HepG2 (cell line): ENCODE data around the gene CAPN14. TPM values are rescaled to one million over a fixed set of nuclear protein-coding genes. Genes with fewer than 3 reads are reported as not detected.

Source experiments
- ATAC-seq: fragments of 200-7000 bp; cut with Tn5 transposase; 3 replicates; pipeline ENCODE4 v1.9.1; 2020; ENCODE audit warnings: mild to moderate bottlenecking, moderate library complexity
- BruUV-seq: library from RNA; stranded (reverse); fragments of 400-500 nt; replicated peaks from 2 replicates; lab custom pipeline; 2021; lab: Mats Ljungman, UMichigan
- CTCF ChIA-PET: fragments of 300-600 bp; formaldehyde crosslinking; extraction: SDS; loops from one replicate; lab custom pipeline; 2021; ENCODE audit warnings: low total read pairs, inconsistent platforms, low intra/inter-chr PET ratio; lab: Yijun Ruan, JAX
- POLR2A ChIA-PET: fragments of 350-600 bp; sonication (Branson Sonifier 250); formaldehyde crosslinking; loops from one replicate; lab custom pipeline; 2020; ENCODE audit warnings: antibody characterized with exemption, inconsistent platforms; lab: Yijun Ruan, JAX
- DNase-seq: peaks from one replicate; pipeline ENCODE4 v3.0.0-alpha.2; 2015; ENCODE audit warnings: low spot score
- FAIRE-seq: peaks from 3 replicates; lab custom pipeline; 2011; peaks lifted over from hg19 to GRCh38; lab: Jason Lieb, UNC
- H2AFZ ChIP-seq: one replicate; pipeline ENCODE4 v1.6.1; 2011; ENCODE audit warnings: low read length, inconsistent platforms
- H3K27ac ChIP-seq: fragments of 300-600 bp; 3 replicates; pipeline ENCODE4 v1.8.0; 2011; ENCODE audit warnings: mixed run types, mild to moderate bottlenecking, mixed read lengths, low read length, inconsistent platforms; ENCODE audit not compliant: insufficient read depth; ENCODE audit errors: extremely low read length
- H3K27me3 ChIP-seq, 2 experiments: fragments of 200-600 bp in 1 of 2; 2 replicates in 1 of 2; 3 replicates in 1 of 2; pipeline versions ENCODE4 v1.6.0 to v1.8.0; 2011; ENCODE audit warnings: low read length in 2 of 2, mild to moderate bottlenecking in 2 of 2, moderate library complexity in 2 of 2, inconsistent platforms in 1 of 2; ENCODE audit not compliant: insufficient read depth in 2 of 2, control insufficient read depth in 1 of 2
- H3K36me3 ChIP-seq, 2 experiments: fragments of 200-600 bp in 1 of 2; replicated peaks in 1 of 2; 2 replicates in 1 of 2; 3 replicates in 1 of 2; pipeline versions ENCODE4 v1.5.1 to v1.8.0; 2011; ENCODE audit warnings: low read length in 2 of 2, inconsistent platforms in 1 of 2; ENCODE audit not compliant: insufficient read depth in 2 of 2, control insufficient read depth in 1 of 2
- H3K4me1 ChIP-seq: 2 replicates; pipeline ENCODE4 v1.5.1; 2012; ENCODE audit warnings: low read length, inconsistent platforms; ENCODE audit not compliant: insufficient read depth
- H3K4me2 ChIP-seq: 2 replicates; pipeline ENCODE4 v1.6.0; 2011; ENCODE audit warnings: low read depth, low read length, inconsistent platforms
- H3K4me3 ChIP-seq, 3 experiments: fragments of 200-600 bp in 1 of 3; sonication (generic), shearing (Covaris generic) in 1 of 3; replicated peaks in 1 of 3; 2 replicates each; pipeline ENCODE4 v1.5.1; 2011 to 2016; ENCODE audit warnings: low read length in 3 of 3, inconsistent platforms in 2 of 3, low read depth in 2 of 3, mild to moderate bottlenecking in 2 of 3, control low read depth in 1 of 3, mixed read lengths in 1 of 3; ENCODE audit not compliant: insufficient read depth in 1 of 3
- H3K79me2 ChIP-seq: one replicate; pipeline ENCODE4 v1.6.1; 2011; ENCODE audit warnings: low read length, inconsistent platforms; ENCODE audit not compliant: insufficient read depth
- H3K9ac ChIP-seq: 2 replicates; pipeline ENCODE4 v1.6.0; 2011; ENCODE audit warnings: mild to moderate bottlenecking, low read depth, low read length, inconsistent platforms; ENCODE audit not compliant: insufficient read depth
- H3K9me3 ChIP-seq: 2 replicates; pipeline ENCODE4 v1.5.1; 2012; ENCODE audit warnings: mild to moderate bottlenecking, low read length
- H4K20me1 ChIP-seq: 2 replicates; pipeline ENCODE4 v1.6.0; 2011; ENCODE audit warnings: inconsistent platforms, mild to moderate bottlenecking, low read length, moderate library complexity; ENCODE audit not compliant: insufficient read depth
- ELK4 ChIP-seq: sonication (generic); formaldehyde crosslinking; IDR thresholded peaks from 2 replicates; pipeline ENCODE4 v1.9.0; 2021; ENCODE audit warnings: missing genetic modification reagents, borderline replicate concordance
- FOXK2 ChIP-seq: fragments of 450-650 bp; IDR thresholded peaks from 2 replicates; pipeline ENCODE4 v1.6.1; 2016
- GTF2F1 ChIP-seq: fragments of 150-350 bp; IDR thresholded peaks from 2 replicates; pipeline ENCODE4 v1.6.1; 2014; ENCODE audit warnings: low read length
- GZF1 ChIP-seq: sonication (generic); formaldehyde crosslinking; IDR thresholded peaks from 2 replicates; pipeline ENCODE4 v1.5.1; 2020; ENCODE audit warnings: mild to moderate bottlenecking, missing genetic modification reagents
- HNRNPK ChIP-seq: fragments of 200-400 bp; formaldehyde crosslinking; IDR thresholded peaks from 2 replicates; pipeline ENCODE4 v1.6.1; 2018; ENCODE audit warnings: low read length, low read depth, moderate library complexity, mild to moderate bottlenecking; ENCODE audit not compliant: poor library complexity, severe bottlenecking
- KDM5A ChIP-seq: fragments of 200-600 bp; sonication (generic); IDR thresholded peaks from 2 replicates; pipeline ENCODE4 v1.7.0; 2018; ENCODE audit warnings: antibody characterized with exemption, mild to moderate bottlenecking, low read length, borderline replicate concordance
- KLF6 ChIP-seq: IDR thresholded peaks from 2 replicates; pipeline ENCODE4 v1.8.0; 2016; ENCODE audit warnings: missing biosample characterization, missing genetic modification reagents
- NCOA2 ChIP-seq: sonication (generic); formaldehyde crosslinking; IDR thresholded peaks from 2 replicates; pipeline ENCODE4 v1.8.0; 2022; ENCODE audit warnings: inconsistent platforms
- PBX3 ChIP-seq: sonication (generic); formaldehyde crosslinking; IDR thresholded peaks from 2 replicates; pipeline ENCODE4 v1.8.1; 2023; ENCODE audit warnings: missing genetic modification reagents, inconsistent platforms, borderline replicate concordance
- U2AF2 ChIP-seq: fragments of 200-400 bp; formaldehyde crosslinking; IDR thresholded peaks from 2 replicates; pipeline ENCODE4 v1.6.1; 2017; ENCODE audit warnings: low read depth, mild to moderate bottlenecking, low read length
- ZBED4 ChIP-seq: sonication (generic); formaldehyde crosslinking; IDR thresholded peaks from 2 replicates; pipeline ENCODE4 v1.4.0; 2020; ENCODE audit warnings: missing genetic modification reagents, borderline replicate concordance
- ZFP41 ChIP-seq: sonication (generic); formaldehyde crosslinking; IDR thresholded peaks from 2 replicates; pipeline ENCODE4 v1.4.0; 2020; ENCODE audit warnings: mild to moderate bottlenecking, missing genetic modification reagents, borderline replicate concordance
- ZMYM2 ChIP-seq: sonication (generic); formaldehyde crosslinking; IDR thresholded peaks from 2 replicates; pipeline ENCODE4 v1.8.0; 2022; ENCODE audit warnings: mild to moderate bottlenecking, missing genetic modification reagents
- ZNF160 ChIP-seq: sonication (generic); formaldehyde crosslinking; IDR thresholded peaks from 2 replicates; pipeline ENCODE4 v1.8.0; 2022; ENCODE audit warnings: mild to moderate bottlenecking, inconsistent platforms, missing genetic modification reagents
- ZNF333 ChIP-seq: sonication (generic); formaldehyde crosslinking; IDR thresholded peaks from 2 replicates; pipeline ENCODE4 v1.4.0; 2020; ENCODE audit warnings: mild to moderate bottlenecking, missing genetic modification reagents, borderline replicate concordance
- ZNF34 ChIP-seq: sonication (generic); formaldehyde crosslinking; IDR thresholded peaks from 2 replicates; pipeline ENCODE4 v1.4.0; 2020; ENCODE audit warnings: mild to moderate bottlenecking, missing genetic modification reagents, borderline replicate concordance
- ZNF546 ChIP-seq: sonication (generic); formaldehyde crosslinking; conservative IDR thresholded peaks from 2 replicates; pipeline ENCODE4 v1.8.1; 2023; ENCODE audit warnings: mild to moderate bottlenecking, missing genetic modification reagents
- ZNF644 ChIP-seq: IDR thresholded peaks from 2 replicates; pipeline ENCODE4 v1.6.1; 2016; ENCODE audit warnings: low read depth
- ZZZ3 ChIP-seq: sonication (generic); formaldehyde crosslinking; IDR thresholded peaks from 2 replicates; pipeline ENCODE4 v1.4.0; 2020; ENCODE audit warnings: missing genetic modification reagents, mild to moderate bottlenecking, borderline replicate concordance
- WGBS: methylation state at CpG from one replicate; pipeline ENCODE4 v1.1.6; 2017; ENCODE audit warnings: low lambda C conversion rate; 5-methylcytosine and 5-hydroxymethylcytosine counted together
- in situ Hi-C: cut with HindIII; loops from 2 replicates; pipeline ENCODE4 v1.10.0; 2017; ENCODE audit warnings: low pct_unique_long_range_greater_than_20kb; ENCODE audit not compliant: extremely low pct_ligation_motif_present
- intact Hi-C: fragments of 100-400 bp; cut with micrococcal nuclease; formaldehyde crosslinking; loops from one replicate; pipeline ENCODE4 v1.10.0; 2022; ENCODE audit not compliant: unreplicated experiment
- polyA plus RNA-seq, 8 experiments: library from polyadenylated mRNA; depleted of rRNA in 3 of 8; stranded (reverse) in 7 of 8; unstranded in 1 of 8; fragments of >200 nt; fragmentation: Illumina TruSeq in 4 of 8; extraction: Trizol in 4 of 8; gene quantifications; 2 replicates each; pipeline versions ENCODE4 v1.2.1 to v1.2.3, GENCODE V29; 2011 to 2016; ENCODE audit warnings: low read depth in 4 of 8, missing spikeins in 1 of 8, mixed read lengths in 1 of 8; ENCODE audit not compliant: insufficient read depth in 1 of 8
- total RNA-seq, 5 experiments: library from RNA; depleted of rRNA; stranded (reverse); fragments of >200 nt; fragmentation: Illumina TruSeq; extraction: Trizol; gene quantifications; 2 replicates each; pipeline ENCODE4 v1.2.3, GENCODE V29; 2016; ENCODE audit warnings: low read depth in 1 of 5
- TF ChIP-seq, protein P1 (sequence below): sonication (generic); formaldehyde crosslinking; IDR thresholded peaks from 2 replicates; pipeline ENCODE4 v1.4.0; 2020; ENCODE audit warnings: mild to moderate bottlenecking, missing genetic modification reagents

CAPN14 gene
- total and polyA plus RNA-seq, 2 of the 13 experiments (the other 11 are each of a cell fraction or from before 2014, with no cell fraction given): not detected

GRCh38 chr2:31244101-31244500 is 26.8 kb upstream of the CAPN14 start (continued):
- TF ChIP-seq ZZZ3 (no peak), ZNF34 (CRISPR knock-in tag) (no peak), KDM5A (no peak), ZBED4 (CRISPR knock-in tag) (no peak), GTF2F1 (no peak), ZNF160 (CRISPR knock-in tag) (no peak), ZMYM2 (CRISPR knock-in tag) (no peak), HNRNPK (no peak)
- TF ChIP-seq, all 625 proteins: peak for 0

GRCh38 chr2:31243053-31243452 is 25.7 kb upstream of the CAPN14 start:
- FAIRE-seq (no peak), ATAC-seq (no peak), DNase-seq (no peak)
- BruUV-seq: no TSS peak
- POLR2A ChIA-PET: no interaction called here
- Histone ChIP-seq H4K20me1 (no peaks in the 10 kb centered on the region), H3K79me2 (no peaks in the 10 kb centered on the region), H3K9me3 (no peaks in the 10 kb centered on the region), H3K27ac (no peak overlapping the region), H3K9ac (no peak overlapping the region), H2AFZ (no peak overlapping the region), H3K4me2 (no peak overlapping the region), H3K4me1 (no peaks in the 10 kb centered on the region), H3K36me3 (no peaks in the 10 kb centered on the region), H3K4me3 (no peak overlapping the region), H3K27me3 (peaks cover 0 to 25% of the 10 kb centered on the region in 2 experiments; a peak in 3 of 5 replicates)
- in situ Hi-C loops (no loop called here), intact Hi-C loops (no loop called here)
- CTCF ChIA-PET: no interaction called here
- 58% methylated on average over 5 of the region's 5 CpGs for whole genome bisulfite sequencing
- no peak for TF ChIP-seq U2AF2
- no peak for TF ChIP-seq NCOA2 (CRISPR knock-in tag)
- TF ChIP-seq KLF6 (CRISPR knock-in tag): no peak
- TF ChIP-seq, protein P1, sequence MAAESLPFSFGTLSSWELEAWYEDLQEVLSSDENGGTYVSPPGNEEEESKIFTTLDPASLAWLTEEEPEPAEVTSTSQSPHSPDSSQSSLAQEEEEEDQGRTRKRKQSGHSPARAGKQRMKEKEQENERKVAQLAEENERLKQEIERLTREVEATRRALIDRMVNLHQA (CRISPR knock-in tag): no peak
- no peak for TF ChIP-seq PBX3 (CRISPR knock-in tag)
- TF ChIP-seq FOXK2: no peak
- no peak for TF ChIP-seq GZF1 (CRISPR knock-in tag)
- no peak for TF ChIP-seq ZNF546
- TF ChIP-seq ZNF644 (CRISPR knock-in tag): no peak
- TF ChIP-seq ZFP41 (CRISPR knock-in tag): no peak
- TF ChIP-seq ZNF333 (CRISPR knock-in tag): no peak
- TF ChIP-seq ELK4 (CRISPR knock-in tag): no peak
